GM18867 (cell line): ENCODE data around the gene KRABD2.
"Not testable (repeated sequence)": the region's sequence is repeated elsewhere in the genome, so short reads cannot be mapped to it uniquely, and the experiment has no call there.

Source experiments
- ATAC-seq: cut with Tn5 transposase; IDR thresholded peaks from one replicate; pipeline ENCODE4 v1.9.1; 2021; ENCODE audit warnings: mild to moderate bottlenecking, moderate library complexity; ENCODE audit not compliant: unreplicated experiment

Gene KRABD2

GRCh38 chr17:8365143-8365542 is 11.4 kb downstream of the KRABD2 start:
- ATAC-seq: no peak

GRCh38 chr17:8362651-8363332 is 13.7 kb downstream of the KRABD2 start:
- no peak for ATAC-seq

- ATAC-seq: no peak
Observed at GRCh38 chr17:8360751-8361150, 15.8 kb downstream of the KRABD2 start.

DNA sequence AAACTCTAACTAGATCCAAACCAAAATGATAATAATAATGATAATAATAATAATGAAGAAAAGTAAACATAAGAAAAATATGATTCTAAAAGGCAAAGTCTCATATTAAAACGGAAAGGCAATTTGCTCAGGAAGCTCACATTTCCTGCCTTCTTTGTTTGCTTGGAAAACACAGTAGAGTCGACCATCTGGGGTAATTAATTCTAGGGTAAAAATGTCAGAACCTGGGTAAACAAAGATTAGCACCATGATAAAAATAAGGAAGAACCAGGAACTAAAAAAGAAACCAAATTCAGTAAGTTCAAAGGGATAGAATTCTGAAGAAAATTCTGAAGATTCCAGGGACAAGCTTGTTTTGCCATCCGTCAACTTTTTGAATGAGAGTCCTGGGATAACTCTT is 16.2 kb downstream of the KRABD2 start:
- no peak for ATAC-seq

DNA sequence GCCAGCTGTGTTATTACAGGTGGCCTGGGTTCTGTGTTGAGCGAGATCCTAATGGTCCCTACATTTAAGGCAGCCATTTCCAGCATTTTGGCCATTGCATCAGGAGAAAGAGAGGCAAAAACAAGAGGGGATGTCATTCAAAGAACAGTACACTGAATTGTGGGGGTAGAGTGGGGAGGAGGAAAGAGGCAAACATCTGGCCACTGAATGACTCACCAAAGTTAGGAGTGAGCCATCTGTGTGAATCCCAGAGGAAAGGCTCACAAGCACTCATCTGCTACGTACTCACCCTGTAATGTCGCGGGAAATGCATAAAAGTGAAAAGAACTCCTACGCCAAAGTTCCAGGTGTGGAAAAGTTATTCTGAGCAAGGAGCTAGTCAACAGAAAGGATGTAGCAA is 16.7 kb downstream of the KRABD2 start:
- no peak for ATAC-seq

DNA sequence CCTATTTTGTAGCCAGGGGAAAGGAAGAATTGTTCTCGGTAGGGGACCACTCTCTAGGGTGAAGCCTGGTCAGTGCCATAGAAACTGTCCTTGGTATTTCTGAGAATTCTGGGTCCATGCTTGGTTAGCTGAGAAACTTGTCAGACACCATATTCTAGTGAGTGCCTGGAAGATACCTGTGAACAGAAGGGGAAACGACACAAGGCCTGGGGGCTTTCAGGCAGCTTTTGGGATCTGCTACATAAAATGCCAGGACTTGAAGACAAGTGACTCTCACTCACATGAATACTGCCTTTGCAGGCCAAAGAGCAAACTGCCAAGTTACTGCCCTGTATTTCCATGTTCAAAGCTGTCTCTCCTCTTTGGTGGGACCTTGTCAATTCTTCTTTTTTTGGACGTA is 18.6 kb downstream of the KRABD2 start:
- no peak for ATAC-seq

DNA sequence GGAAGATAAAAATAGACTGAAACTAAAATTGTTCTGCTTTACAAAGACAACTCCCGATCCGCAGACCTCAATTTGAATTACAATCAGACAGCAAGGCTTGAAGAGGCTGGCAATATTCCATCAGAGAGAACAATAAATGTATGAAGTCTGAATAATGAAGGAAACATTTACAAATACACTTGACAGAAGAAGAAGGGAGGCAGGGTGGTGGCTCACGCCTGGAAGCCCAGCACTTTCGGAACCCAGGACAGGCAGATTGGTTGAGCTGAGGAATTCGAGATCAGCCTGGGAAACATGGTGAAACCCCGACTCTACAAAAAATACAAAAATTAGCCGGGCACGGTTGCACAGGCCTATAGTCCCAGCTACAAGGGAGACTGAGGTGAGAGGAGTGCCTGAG is 22.3 kb downstream of the KRABD2 start:
- ATAC-seq: no peak

DNA sequence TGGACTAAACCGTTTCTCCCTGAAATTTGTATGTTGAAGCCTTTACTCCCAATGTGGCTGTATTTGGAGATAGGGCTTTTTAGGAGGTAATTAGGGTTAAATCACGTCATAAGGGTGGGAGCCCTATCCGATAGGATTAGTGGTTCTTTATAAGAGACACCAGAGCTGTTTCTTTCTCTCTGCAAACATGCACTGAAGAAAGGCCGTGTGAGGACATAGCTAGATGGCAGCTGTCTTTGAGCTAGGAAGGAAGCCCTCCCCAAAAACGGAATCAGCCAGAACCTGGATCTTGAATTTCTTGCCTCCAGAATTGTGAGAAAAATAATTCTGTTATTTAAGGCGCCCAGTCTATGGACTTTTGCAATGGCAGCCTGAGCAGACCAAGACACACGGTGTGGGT is 22.8 kb downstream of the KRABD2 start:
- no peak for ATAC-seq

- ATAC-seq: no peak
Observed at GRCh38 chr17:8350339-8350738, 26.2 kb downstream of the KRABD2 start.

DNA sequence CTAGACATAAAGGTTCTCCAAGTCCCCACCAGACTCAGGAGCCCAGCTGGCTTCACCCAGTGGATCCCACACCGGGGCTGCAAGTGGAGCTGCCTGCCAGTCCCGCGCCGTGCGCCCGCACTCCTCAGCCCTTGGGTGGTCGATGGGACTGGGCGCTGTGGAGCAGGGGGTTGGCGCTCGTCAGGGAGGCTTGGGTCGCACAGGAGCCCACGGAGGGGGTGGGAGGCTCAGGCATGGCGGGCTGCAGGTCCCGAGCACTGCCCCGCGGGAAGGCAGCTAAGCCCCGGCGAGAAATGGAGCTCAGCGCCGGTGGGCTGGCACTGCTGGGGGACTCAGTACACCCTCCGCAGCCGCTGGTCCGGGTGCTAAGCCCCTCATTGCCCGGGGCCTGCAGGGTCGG is 29.5 kb downstream of the KRABD2 start:
- ATAC-seq: not testable (repeated sequence)

DNA sequence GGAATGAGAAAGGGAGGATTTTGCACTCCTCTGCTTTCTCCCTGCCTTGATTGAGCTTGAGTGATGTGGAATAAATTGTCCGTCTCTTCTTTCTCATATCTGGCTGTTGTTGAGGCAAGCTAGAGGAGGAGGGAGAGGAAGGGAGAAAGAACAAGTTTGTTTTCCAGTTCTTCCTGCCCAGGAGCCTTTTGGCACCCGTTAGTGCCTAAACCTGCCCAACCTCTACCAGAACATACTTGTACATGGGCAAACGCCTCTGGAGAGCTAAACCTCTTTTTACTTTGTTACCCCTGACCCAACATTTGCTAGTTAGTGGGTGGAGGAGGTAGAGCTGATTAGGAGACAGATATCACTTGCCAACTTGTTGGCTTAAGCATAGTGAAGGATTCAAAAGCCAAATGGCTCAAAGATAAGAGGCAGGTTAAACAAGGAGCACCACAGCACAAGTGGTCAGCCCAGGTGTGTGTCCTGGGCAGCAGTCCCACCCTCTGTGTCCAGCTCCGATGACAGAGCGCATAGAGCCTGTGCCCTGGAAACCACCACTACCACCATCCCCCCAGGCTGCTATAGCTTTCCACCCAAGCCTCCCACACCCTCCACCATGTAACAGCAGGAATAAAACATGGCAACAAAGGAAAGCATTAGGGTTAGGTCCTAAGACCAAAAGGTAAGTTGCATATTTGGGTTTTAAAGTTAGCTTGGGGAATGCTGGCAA is 30.4 kb downstream of the KRABD2 start:
- no peak for ATAC-seq

DNA sequence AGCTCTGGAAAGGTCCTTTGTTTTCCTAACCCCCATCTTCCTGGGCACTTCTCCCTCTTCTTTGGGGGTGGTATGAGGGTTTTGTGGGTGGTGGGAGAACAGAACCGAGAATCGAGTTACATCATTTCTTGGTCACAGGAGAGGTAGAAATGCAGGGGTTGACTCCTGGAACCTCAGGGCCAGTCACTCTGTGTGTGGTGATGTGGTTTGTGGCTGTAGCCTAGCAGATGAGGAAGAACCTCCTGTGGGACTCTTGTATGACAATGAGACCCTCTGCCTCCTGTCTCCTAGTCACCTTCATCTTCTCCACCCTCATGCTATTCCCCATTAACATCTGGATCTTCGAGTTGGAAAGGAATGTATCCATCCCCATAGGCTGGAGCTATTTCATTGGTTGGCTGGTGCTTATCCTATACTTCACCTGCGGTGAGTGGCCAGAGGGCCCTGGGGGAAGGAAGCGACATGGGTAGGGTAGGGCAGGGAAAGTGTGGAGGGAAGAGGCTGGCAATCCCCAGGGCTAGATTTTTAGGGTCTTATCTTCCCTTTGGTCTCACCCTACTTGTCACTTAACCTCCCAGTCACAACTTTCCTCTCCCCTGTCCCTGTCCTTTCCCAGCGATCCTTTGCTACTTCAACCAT is 31.3 kb downstream of the KRABD2 start:
- no peak for ATAC-seq

DNA sequence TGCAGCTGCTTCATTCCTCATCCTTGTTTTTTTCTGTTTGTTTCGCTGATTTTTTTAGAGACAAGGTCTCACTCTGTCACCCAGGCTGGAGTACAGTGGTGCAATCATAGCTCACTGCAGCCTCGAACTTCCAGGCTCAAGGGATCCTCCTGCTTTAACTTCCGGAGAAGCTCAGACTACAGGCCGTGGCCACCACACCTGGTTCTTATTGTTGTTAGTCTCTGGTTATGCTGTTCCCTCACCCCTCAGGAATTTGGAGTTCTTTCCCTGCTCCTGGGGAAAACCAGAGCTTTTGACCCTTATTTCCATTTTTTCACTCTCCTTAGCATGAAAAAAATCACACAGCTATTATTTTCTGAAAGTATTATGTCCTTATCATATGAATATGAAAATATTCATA is 35.0 kb downstream of the KRABD2 start:
- ATAC-seq: no peak

GRCh38 chr17:8339540-8339939 is 37.0 kb downstream of the KRABD2 start, which contains the start of gene ODF4:
ODF4 (plus strand) TSS chr17:8339840; CDS start chr17:8340052, 212 bp downstream.
- ATAC-seq: no peak

DNA sequence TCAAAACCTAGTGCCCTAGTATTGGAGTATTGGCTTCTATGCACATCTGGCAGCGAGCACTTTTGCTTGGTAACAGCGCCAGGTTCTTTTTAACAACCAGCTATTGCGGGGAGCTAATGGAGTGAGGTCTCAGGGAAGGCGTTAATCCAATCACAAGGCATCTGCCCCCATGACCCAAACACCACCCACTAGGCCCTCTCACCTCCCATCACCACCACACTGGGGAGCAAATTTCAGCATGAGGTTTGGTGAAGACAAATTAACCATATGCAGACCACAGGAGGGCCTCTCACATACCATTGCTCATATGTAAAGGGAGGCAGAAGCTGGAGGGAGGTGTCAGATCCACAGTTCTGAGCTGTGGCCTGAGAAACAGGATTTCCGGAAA is 37.8 kb downstream of the KRABD2 start:
- ATAC-seq: no peak

- ATAC-seq: no peak
Observed at GRCh38 chr17:8337802-8338752, 38.4 kb downstream of the KRABD2 start.

- ATAC-seq: no peak
Observed at GRCh38 chr17:8333281-8333680, 43.2 kb downstream of the KRABD2 start.

- ATAC-seq: no peak
Observed at GRCh38 chr17:8332688-8333087, 43.8 kb downstream of the KRABD2 start.

- ATAC-seq: no peak
Observed at GRCh38 chr17:8332128-8332527, 44.4 kb downstream of the KRABD2 start.

GRCh38 chr17:8327303-8327649 is 49.2 kb downstream of the KRABD2 start:
- no peak for ATAC-seq
